ENCODE data around the gene TRAF4.

DNA sequence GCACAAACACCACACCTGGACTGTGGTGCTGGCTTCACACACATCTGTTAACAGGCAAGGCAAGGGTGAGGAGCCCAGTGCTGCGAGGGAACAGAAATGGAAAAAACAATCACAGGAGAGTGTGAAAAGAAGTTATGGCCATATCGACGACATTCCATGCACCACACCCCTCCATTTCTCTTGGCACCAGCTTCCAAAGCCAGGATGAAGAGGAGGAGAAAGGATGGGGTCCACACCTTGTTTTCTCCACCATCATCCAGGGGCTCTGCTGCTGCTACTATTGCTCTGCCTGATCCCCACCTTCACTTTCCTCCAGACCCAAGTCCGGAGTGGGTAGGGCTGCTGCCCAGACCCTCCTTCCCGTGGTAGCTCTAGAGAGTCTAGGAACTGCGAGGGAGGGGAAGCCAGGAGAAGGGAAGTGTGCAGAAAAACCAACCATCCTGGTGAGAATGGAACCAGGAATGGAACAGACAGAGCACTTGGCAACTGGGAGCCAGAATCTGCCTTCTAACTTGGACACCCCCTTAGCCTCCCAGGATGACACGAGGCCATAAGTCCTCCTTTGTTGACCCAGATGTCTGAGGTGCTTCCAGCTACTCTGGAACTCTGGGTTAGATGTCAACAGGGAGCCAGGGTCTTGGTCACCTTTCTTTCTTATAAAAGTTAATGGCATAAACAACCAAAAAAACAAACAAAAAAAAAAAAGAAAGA lies 31.0 kb upstream of the TRAF4 start:
- TF ChIP-seq GATA2 (IDR thresholded peaks at IDR 0.05; ENCODE audit: low read depth, low read length) (no peak), GATA3 (IDR thresholded peaks at IDR 0.05; ENCODE audit: low read depth, low read length) (no peak)
